ENCODE measurements around the gene SEPTIN14.
"Not testable (repeated sequence)": the region's sequence is repeated elsewhere in the genome, so short reads cannot be mapped to it uniquely, and the experiment has no call there.

SEPTIN14 gene

GRCh38 chr7:55871932-55872485, 9.5 kb upstream of the SEPTIN14 start:
- no peak overlapping the region for H2AFZ ChIP-seq (ENCODE audit: low read depth, low read length)
- no peak overlapping the region for H2BK120ac ChIP-seq (ENCODE audit: low read depth, low read length)
- H3K4me1 ChIP-seq (ENCODE audit: control insufficient read depth, insufficient read depth, low read depth, low read length) = no peaks in the 10 kb centered on the region
- H3K27ac ChIP-seq (ENCODE audit: low read length, poor library complexity, severe bottlenecking) = no peak overlapping the region
- DNase-seq = no peak
- H3K27me3 ChIP-seq (ENCODE audit: control insufficient read depth in 1 of 2, insufficient read depth in 1 of 2, low read length in 2 of 2) = no peaks in the 10 kb centered on the region
- no peak overlapping the region for H3K18ac ChIP-seq (ENCODE audit: low read depth in 1 of 2, low read length in 2 of 2)
- H3K14ac ChIP-seq (ENCODE audit: low read length in 2 of 2) = no peak overlapping the region
- H4K91ac ChIP-seq (ENCODE audit: low read length) = no peak overlapping the region
- H3K79me1 ChIP-seq (replicated peaks; ENCODE audit: low read length, poor library complexity, severe bottlenecking) = no peaks in the 10 kb centered on the region
- no peak overlapping the region for H2AK5ac ChIP-seq (ENCODE audit: low read length, severe bottlenecking)
- no peaks in the 10 kb centered on the region for H3K36me3 ChIP-seq (ENCODE audit: control insufficient read depth in 1 of 2, insufficient read depth in 2 of 2, low read depth in 1 of 2, low read length in 2 of 2)
- H3K9ac ChIP-seq (ENCODE audit: low read length) = no peak overlapping the region
- H2BK15ac ChIP-seq (ENCODE audit: low read depth, poor library complexity, severe bottlenecking) = no peak overlapping the region
- H3K23ac ChIP-seq (ENCODE audit: low read length in 2 of 2) = no peak overlapping the region
- H3K4ac ChIP-seq (ENCODE audit: low read depth in 1 of 2, low read length in 2 of 2) = no peak overlapping the region
- H2BK5ac ChIP-seq (ENCODE audit: low read depth, low read length, poor library complexity, severe bottlenecking) = no peak overlapping the region
- WGBS = 77% methylated on average over 7 of the region's 8 CpGs
- H2BK12ac ChIP-seq (ENCODE audit: low read length in 2 of 2) = no peak overlapping the region
- no peak overlapping the region for H4K8ac ChIP-seq (ENCODE audit: low read length)
- H3K9me3 ChIP-seq (ENCODE audit: control insufficient read depth, low read length) = peaks cover 3% of the 10 kb centered on the region
- no peak overlapping the region for H3K4me3 ChIP-seq (ENCODE audit: insufficient read depth in 1 of 2, low read depth in 1 of 2, low read length in 2 of 2)
- no peak overlapping the region for H3K4me2 ChIP-seq (ENCODE audit: low read length, poor library complexity, severe bottlenecking)

GRCh38 chr7:55868989-55869388, 6.4 kb upstream of the SEPTIN14 start:
- H2AFZ ChIP-seq (ENCODE audit: low read depth, low read length); H3K14ac ChIP-seq (ENCODE audit: low read length in 2 of 2); H3K4me1 ChIP-seq (ENCODE audit: control insufficient read depth, insufficient read depth, low read depth, low read length); H3K4me3 ChIP-seq (ENCODE audit: insufficient read depth in 1 of 2, low read depth in 1 of 2, low read length in 2 of 2); H3K27ac ChIP-seq (ENCODE audit: low read length, poor library complexity, severe bottlenecking); H3K23ac ChIP-seq (ENCODE audit: low read length in 2 of 2); H3K79me1 ChIP-seq (replicated peaks; ENCODE audit: low read length, poor library complexity, severe bottlenecking); H3K4me2 ChIP-seq (ENCODE audit: low read length, poor library complexity, severe bottlenecking); H4K8ac ChIP-seq (ENCODE audit: low read length); H2BK120ac ChIP-seq (ENCODE audit: low read depth, low read length); H3K9ac ChIP-seq (ENCODE audit: low read length); H4K91ac ChIP-seq (ENCODE audit: low read length); H3K36me3 ChIP-seq (ENCODE audit: control insufficient read depth in 1 of 2, insufficient read depth in 2 of 2, low read depth in 1 of 2, low read length in 2 of 2); H3K9me3 ChIP-seq (ENCODE audit: control insufficient read depth, low read length); H2BK5ac ChIP-seq (ENCODE audit: low read depth, low read length, poor library complexity, severe bottlenecking); H3K4ac ChIP-seq (ENCODE audit: low read depth in 1 of 2, low read length in 2 of 2); DNase-seq; H2BK12ac ChIP-seq (ENCODE audit: low read length in 2 of 2); H3K27me3 ChIP-seq (ENCODE audit: control insufficient read depth in 1 of 2, insufficient read depth in 1 of 2, low read length in 2 of 2); H3K18ac ChIP-seq (ENCODE audit: low read depth in 1 of 2, low read length in 2 of 2); H2BK15ac ChIP-seq (ENCODE audit: low read depth, poor library complexity, severe bottlenecking); H2AK5ac ChIP-seq (ENCODE audit: low read length, severe bottlenecking): not testable (repeated sequence)
- WGBS = 52% methylated on average over 6 of the region's 7 CpGs

- H3K23ac ChIP-seq (ENCODE audit: low read length in 2 of 2); H3K27ac ChIP-seq (ENCODE audit: low read length, poor library complexity, severe bottlenecking); H4K8ac ChIP-seq (ENCODE audit: low read length); H2BK15ac ChIP-seq (ENCODE audit: low read depth, poor library complexity, severe bottlenecking); H3K4me2 ChIP-seq (ENCODE audit: low read length, poor library complexity, severe bottlenecking); H3K4ac ChIP-seq (ENCODE audit: low read depth in 1 of 2, low read length in 2 of 2); DNase-seq; H2BK5ac ChIP-seq (ENCODE audit: low read depth, low read length, poor library complexity, severe bottlenecking); H3K36me3 ChIP-seq (ENCODE audit: control insufficient read depth in 1 of 2, insufficient read depth in 2 of 2, low read depth in 1 of 2, low read length in 2 of 2); H3K79me1 ChIP-seq (replicated peaks; ENCODE audit: low read length, poor library complexity, severe bottlenecking); H3K4me3 ChIP-seq (ENCODE audit: insufficient read depth in 1 of 2, low read depth in 1 of 2, low read length in 2 of 2); H2AK5ac ChIP-seq (ENCODE audit: low read length, severe bottlenecking); H3K18ac ChIP-seq (ENCODE audit: low read depth in 1 of 2, low read length in 2 of 2); H3K4me1 ChIP-seq (ENCODE audit: control insufficient read depth, insufficient read depth, low read depth, low read length); H3K9me3 ChIP-seq (ENCODE audit: control insufficient read depth, low read length); H4K91ac ChIP-seq (ENCODE audit: low read length); H2BK120ac ChIP-seq (ENCODE audit: low read depth, low read length); H3K27me3 ChIP-seq (ENCODE audit: control insufficient read depth in 1 of 2, insufficient read depth in 1 of 2, low read length in 2 of 2); H2BK12ac ChIP-seq (ENCODE audit: low read length in 2 of 2); H3K14ac ChIP-seq (ENCODE audit: low read length in 2 of 2); H2AFZ ChIP-seq (ENCODE audit: low read depth, low read length); H3K9ac ChIP-seq (ENCODE audit: low read length): not testable (repeated sequence)
- no CpG with 5 or more reads among the region's 1 CpG for WGBS
Measured at GRCh38 chr7:55845164-55845563, 17.4 kb downstream of the SEPTIN14 start.

GRCh38 chr7:55838595-55838994, 24.0 kb downstream of the SEPTIN14 start:
- Histone ChIP-seq H3K27me3 (ENCODE audit: control insufficient read depth in 1 of 2, insufficient read depth in 1 of 2, low read length in 2 of 2) (no peaks in the 10 kb centered on the region), H2BK12ac (ENCODE audit: low read length in 2 of 2) (no peak overlapping the region), H3K4me1 (ENCODE audit: control insufficient read depth, insufficient read depth, low read depth, low read length) (no peaks in the 10 kb centered on the region), H3K9ac (ENCODE audit: low read length) (no peak overlapping the region), H2BK15ac (ENCODE audit: low read depth, poor library complexity, severe bottlenecking) (no peak overlapping the region), H3K4ac (ENCODE audit: low read depth in 1 of 2, low read length in 2 of 2) (no peak overlapping the region), H2AK5ac (ENCODE audit: low read length, severe bottlenecking) (no peak overlapping the region), H3K18ac (ENCODE audit: low read depth in 1 of 2, low read length in 2 of 2) (no peak overlapping the region), H3K14ac (ENCODE audit: low read length in 2 of 2) (no peak overlapping the region), H2BK5ac (ENCODE audit: low read depth, low read length, poor library complexity, severe bottlenecking) (no peak overlapping the region), H3K4me3 (ENCODE audit: insufficient read depth in 1 of 2, low read depth in 1 of 2, low read length in 2 of 2) (no peak overlapping the region), H4K91ac (ENCODE audit: low read length) (no peak overlapping the region), H2BK120ac (ENCODE audit: low read depth, low read length) (no peak overlapping the region), H3K4me2 (ENCODE audit: low read length, poor library complexity, severe bottlenecking) (no peak overlapping the region), H3K27ac (ENCODE audit: low read length, poor library complexity, severe bottlenecking) (no peak overlapping the region), H3K79me1 (replicated peaks; ENCODE audit: low read length, poor library complexity, severe bottlenecking) (no peaks in the 10 kb centered on the region), H2AFZ (ENCODE audit: low read depth, low read length) (no peak overlapping the region), H3K23ac (ENCODE audit: low read length in 2 of 2) (no peak overlapping the region), H3K36me3 (ENCODE audit: control insufficient read depth in 1 of 2, insufficient read depth in 2 of 2, low read depth in 1 of 2, low read length in 2 of 2) (no peaks in the 10 kb centered on the region), H3K9me3 (ENCODE audit: control insufficient read depth, low read length) (no peaks in the 10 kb centered on the region), H4K8ac (ENCODE audit: low read length) (no peak overlapping the region)
- 100% methylated on average over 3 of the region's 4 CpGs for WGBS
- no peak for DNase-seq
